Left lung (tissue), 10 donors: ENCODE results near the gene LAMP1. TPM values are rescaled to one million over a fixed set of nuclear protein-coding genes. Genes with fewer than 3 reads are reported as not detected.

Experiments
- ATAC-seq: fragments of 200-7000 bp; cut with Tn5 transposase; one replicate; pipeline ENCODE4 v1.9.1; 2020; ENCODE audit warnings: moderate library complexity
- DNase-seq, 4 donors: peaks; one replicate each; pipeline ENCODE4 v3.0.0-alpha.2; 2013 to 2020
- H3K27ac ChIP-seq, 2 donors: fragments of 200-600 bp; sonication (generic) in 1 of 2; one replicate each; pipeline versions ENCODE4 v1.5.0 to v1.8.0; 2020 to 2021
- H3K27me3 ChIP-seq, 2 donors: fragments of 200-600 bp; sonication (generic) in 1 of 2; one replicate each; pipeline versions ENCODE4 v1.5.0 to v1.8.0; 2020 to 2021
- H3K36me3 ChIP-seq, 2 donors: fragments of 200-600 bp; sonication (generic) in 1 of 2; one replicate each; pipeline versions ENCODE4 v1.5.0 to v1.8.0; 2020 to 2021
- H3K4me1 ChIP-seq, 2 donors: fragments of 200-600 bp; one replicate each; pipeline ENCODE4 v1.8.0; 2021
- H3K4me3 ChIP-seq, 2 donors: fragments of 200-600 bp; sonication (generic) in 1 of 2; one replicate each; pipeline versions ENCODE4 v1.5.0 to v1.8.0; 2020 to 2021; ENCODE audit warnings: mild to moderate bottlenecking in 1 of 2
- H3K9me3 ChIP-seq, 2 donors: fragments of 200-600 bp; sonication (generic) in 1 of 2; one replicate each; pipeline versions ENCODE4 v1.5.0 to v1.8.0; 2020 to 2021
- intact Hi-C, 2 donors: fragments of 100-400 bp; cut with DNase I; formaldehyde crosslinking; loops; one replicate each; pipeline versions ENCODE4 v1.11.2 to v1.14.2; 2022
- polyA plus RNA-seq, 6 donors: library from polyadenylated mRNA; unstranded; fragments of 120-200 nt; gene quantifications; one replicate each; pipeline ENCODE4 v1.2.1, GENCODE V29; 2013; ENCODE audit not compliant: insufficient read length in 6 of 6
- total RNA-seq, 2 donors: library from RNA; stranded (reverse); fragmentation: NEBNext Ultra II Directional; extraction: Animal tissue kit (Norgen Biotek cat#: 25700); gene quantifications; one replicate each; pipeline ENCODE4 v1.2.1, GENCODE V29; 2021
- TF ChIP-seq, protein P1 (sequence below), 2 donors: fragments of 200-600 bp; sonication (generic) in 1 of 2; IDR thresholded peaks; one replicate each; pipeline versions ENCODE4 v1.5.0 to v1.8.0; 2021; ENCODE audit warnings: antibody characterized with exemption in 2 of 2
- donor health status: DM: no; HTN: yes; CAD: no.
- donor health status: DM: no; HTN: no; CAD: no.

Gene LAMP1
- total and polyA plus RNA-seq, 8 donors: 102 to 374 (median 118) TPM

DNA sequence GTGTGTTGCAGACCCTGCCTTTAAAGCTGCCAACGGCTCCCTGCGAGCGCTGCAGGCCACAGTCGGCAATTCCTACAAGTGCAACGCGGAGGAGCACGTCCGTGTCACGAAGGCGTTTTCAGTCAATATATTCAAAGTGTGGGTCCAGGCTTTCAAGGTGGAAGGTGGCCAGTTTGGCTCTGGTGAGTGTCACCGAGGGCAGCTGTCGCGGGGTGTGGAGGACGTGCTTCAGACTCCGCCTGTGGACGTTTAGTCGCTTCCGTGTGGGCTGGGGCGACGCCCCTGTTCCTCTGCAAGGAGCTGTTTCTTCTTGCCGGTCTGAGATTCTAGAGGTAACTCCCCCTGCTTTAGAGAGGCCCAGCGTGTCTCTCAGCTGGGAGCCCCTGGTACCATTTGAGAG lies 24.5 kb downstream of the LAMP1 start:
- H3K4me1 ChIP-seq: no peaks in the 10 kb centered on the region
- TF ChIP-seq, protein P1, sequence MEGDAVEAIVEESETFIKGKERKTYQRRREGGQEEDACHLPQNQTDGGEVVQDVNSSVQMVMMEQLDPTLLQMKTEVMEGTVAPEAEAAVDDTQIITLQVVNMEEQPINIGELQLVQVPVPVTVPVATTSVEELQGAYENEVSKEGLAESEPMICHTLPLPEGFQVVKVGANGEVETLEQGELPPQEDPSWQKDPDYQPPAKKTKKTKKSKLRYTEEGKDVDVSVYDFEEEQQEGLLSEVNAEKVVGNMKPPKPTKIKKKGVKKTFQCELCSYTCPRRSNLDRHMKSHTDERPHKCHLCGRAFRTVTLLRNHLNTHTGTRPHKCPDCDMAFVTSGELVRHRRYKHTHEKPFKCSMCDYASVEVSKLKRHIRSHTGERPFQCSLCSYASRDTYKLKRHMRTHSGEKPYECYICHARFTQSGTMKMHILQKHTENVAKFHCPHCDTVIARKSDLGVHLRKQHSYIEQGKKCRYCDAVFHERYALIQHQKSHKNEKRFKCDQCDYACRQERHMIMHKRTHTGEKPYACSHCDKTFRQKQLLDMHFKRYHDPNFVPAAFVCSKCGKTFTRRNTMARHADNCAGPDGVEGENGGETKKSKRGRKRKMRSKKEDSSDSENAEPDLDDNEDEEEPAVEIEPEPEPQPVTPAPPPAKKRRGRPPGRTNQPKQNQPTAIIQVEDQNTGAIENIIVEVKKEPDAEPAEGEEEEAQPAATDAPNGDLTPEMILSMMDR (IDR thresholded peaks at IDR 0.05): no peak
- ATAC-seq (no peak), DNase-seq (peak in 1 of 4 donors; percentile 72)
- no peak overlapping the region for H3K4me3 ChIP-seq
- H3K9me3 ChIP-seq: no peaks in the 10 kb centered on the region
- H3K27ac ChIP-seq: no peak overlapping the region
- H3K27me3 ChIP-seq: no peaks in the 10 kb centered on the region
- intact Hi-C loops: no loop called here
- H3K36me3 ChIP-seq: peaks cover 0 to 94% of the 10 kb centered on the region in 2 donors

DNA sequence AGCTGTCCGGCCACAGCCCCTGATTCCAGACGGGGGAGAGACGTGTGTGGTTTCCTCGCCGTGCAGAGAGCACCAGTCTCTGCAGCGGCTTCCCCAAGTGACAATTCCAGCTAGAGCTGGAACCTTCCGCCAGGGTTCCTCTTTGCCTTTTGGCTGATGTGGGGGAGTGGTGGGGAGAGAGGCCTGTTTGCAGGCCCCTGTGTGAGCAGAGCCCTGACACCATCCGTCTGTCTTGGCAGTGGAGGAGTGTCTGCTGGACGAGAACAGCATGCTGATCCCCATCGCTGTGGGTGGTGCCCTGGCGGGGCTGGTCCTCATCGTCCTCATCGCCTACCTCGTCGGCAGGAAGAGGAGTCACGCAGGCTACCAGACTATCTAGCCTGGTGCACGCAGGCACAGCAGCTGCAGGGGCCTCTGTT lies 25.0 kb downstream of the LAMP1 start:
- H3K36me3 ChIP-seq: peaks cover 0 to 89% of the 10 kb centered on the region in 2 donors
- peak; percentile 27 for ATAC-seq
- intact Hi-C loops: no loop called here
- no peaks in the 10 kb centered on the region for H3K4me1 ChIP-seq
- no peaks in the 10 kb centered on the region for H3K27me3 ChIP-seq
- H3K27ac ChIP-seq: no peak overlapping the region
- H3K4me3 ChIP-seq: no peak overlapping the region
- no peaks in the 10 kb centered on the region for H3K9me3 ChIP-seq
- TF ChIP-seq, protein P1 (IDR thresholded peaks at IDR 0.05): no peak
- DNase-seq: peak in 3 of 4 donors; percentile 69 to 80 (median 71)

DNA sequence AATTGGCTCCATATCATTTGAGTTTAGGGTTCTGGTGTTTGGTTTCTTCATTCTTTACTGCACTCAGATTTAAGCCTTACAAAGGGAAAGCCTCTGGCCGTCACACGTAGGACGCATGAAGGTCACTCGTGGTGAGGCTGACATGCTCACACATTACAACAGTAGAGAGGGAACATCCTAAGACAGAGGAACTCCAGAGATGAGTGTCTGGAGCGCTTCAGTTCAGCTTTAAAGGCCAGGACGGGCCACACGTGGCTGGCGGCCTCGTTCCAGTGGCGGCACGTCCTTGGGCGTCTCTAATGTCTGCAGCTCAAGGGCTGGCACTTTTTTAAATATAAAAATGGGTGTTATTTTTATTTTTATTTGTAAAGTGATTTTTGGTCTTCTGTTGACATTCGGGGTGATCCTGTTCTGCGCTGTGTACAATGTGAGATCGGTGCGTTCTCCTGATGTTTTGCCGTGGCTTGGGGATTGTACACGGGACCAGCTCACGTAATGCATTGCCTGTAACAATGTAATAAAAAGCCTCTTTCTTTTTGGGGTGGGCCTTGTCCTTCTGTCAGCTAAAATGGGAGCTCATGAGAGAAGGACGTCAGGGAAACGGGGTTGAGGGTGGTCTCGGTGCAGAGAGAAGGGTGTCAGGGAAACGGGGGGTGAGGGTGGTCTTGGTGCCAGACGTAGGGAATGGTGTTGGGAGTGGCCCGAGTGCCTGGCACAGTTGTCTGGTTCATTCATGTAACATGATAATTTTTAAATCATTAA lies 26.0 kb downstream of the LAMP1 start:
- peaks cover 0 to 79% of the 10 kb centered on the region in 2 donors for H3K36me3 ChIP-seq
- no peak overlapping the region for H3K27ac ChIP-seq
- TF ChIP-seq, protein P1 (IDR thresholded peaks at IDR 0.05): no peak
- H3K4me1 ChIP-seq: no peaks in the 10 kb centered on the region
- DNase-seq (peak in 1 of 4 donors; percentile 37), ATAC-seq (no peak)
- no peaks in the 10 kb centered on the region for H3K27me3 ChIP-seq
- no peaks in the 10 kb centered on the region for H3K9me3 ChIP-seq
- no peak overlapping the region for H3K4me3 ChIP-seq
- intact Hi-C loops: no loop called here

DNA sequence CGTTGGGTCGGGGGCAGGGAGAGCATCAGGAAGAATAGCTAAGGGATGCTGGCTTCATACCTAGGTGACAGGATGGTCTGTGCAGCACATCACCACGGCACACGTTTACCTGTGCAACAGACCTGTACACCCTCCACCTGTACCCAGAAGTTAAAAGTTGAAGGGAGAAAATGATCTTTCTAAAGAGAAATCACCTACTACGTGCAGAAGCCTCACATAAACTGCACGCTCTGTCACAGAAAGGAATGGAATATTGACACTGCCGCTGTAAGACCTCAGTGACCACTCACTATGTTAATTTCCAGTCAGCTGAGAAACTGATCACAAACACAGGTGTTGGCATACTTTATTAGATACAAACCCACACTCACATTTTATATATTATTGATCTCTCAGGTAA lies 26.8 kb downstream of the LAMP1 start:
- H3K9me3 ChIP-seq: no peaks in the 10 kb centered on the region
- no peak for DNase-seq
- TF ChIP-seq, protein P1 (IDR thresholded peaks at IDR 0.05): no peak
- no peak overlapping the region for H3K27ac ChIP-seq
- H3K27me3 ChIP-seq: no peaks in the 10 kb centered on the region
- H3K4me3 ChIP-seq: no peak overlapping the region
- ATAC-seq: no peak
- intact Hi-C loops: no loop called here
- H3K4me1 ChIP-seq: no peaks in the 10 kb centered on the region
- peaks cover 0 to 71% of the 10 kb centered on the region in 2 donors for H3K36me3 ChIP-seq

DNA sequence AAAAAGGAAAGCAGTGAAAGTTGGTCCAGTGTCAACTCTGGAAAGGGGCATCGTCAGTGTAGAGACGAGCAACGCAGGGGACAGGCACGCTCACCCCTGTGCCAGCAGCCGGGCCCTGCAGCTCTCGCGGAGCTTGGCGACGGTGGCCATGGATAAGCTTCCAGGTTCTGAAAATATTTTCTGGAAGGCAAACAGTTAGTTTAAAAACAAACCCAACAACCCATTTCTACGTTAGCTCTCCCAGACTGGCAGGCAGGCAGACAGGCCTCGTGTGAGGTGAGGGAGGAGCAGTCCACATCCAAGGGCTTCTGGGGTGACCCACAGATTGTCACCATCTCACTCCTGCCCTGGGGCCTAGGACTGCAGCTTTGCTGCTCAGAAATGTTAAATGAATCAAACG lies 27.4 kb downstream of the LAMP1 start:
- Histone ChIP-seq H3K27ac (no peak overlapping the region), H3K36me3 (peaks cover 0 to 65% of the 10 kb centered on the region in 2 donors), H3K4me1 (no peaks in the 10 kb centered on the region), H3K9me3 (no peaks in the 10 kb centered on the region), H3K4me3 (no peak overlapping the region), H3K27me3 (no peaks in the 10 kb centered on the region)
- DNase-seq (peak in 1 of 4 donors; percentile 51), ATAC-seq (no peak)
- TF ChIP-seq, protein P1 (IDR thresholded peaks at IDR 0.05): no peak
- intact Hi-C loops: no loop called here
